HFFc6 (cell line): ENCODE data around the gene BRIP1. TPM values are rescaled to one million over a fixed set of nuclear protein-coding genes. Genes with fewer than 3 reads are reported as not detected.

Source experiments
- DNase-seq: peaks from one replicate; pipeline ENCODE4 v3.0.0-alpha.2; 2018
- H3K27ac Mint-ChIP-seq: 2 replicates; pipeline ENCODE4 v1.8.0; 2020; ENCODE audit warnings: mild to moderate bottlenecking, mixed read lengths
- H3K27me3 Mint-ChIP-seq: 2 replicates; pipeline ENCODE4 v1.8.0; 2021; ENCODE audit warnings: mild to moderate bottlenecking, moderate library complexity, mixed read lengths; ENCODE audit not compliant: insufficient read depth
- H3K36me3 Mint-ChIP-seq: 2 replicates; pipeline ENCODE4 v1.8.0; 2021; ENCODE audit warnings: low read depth, mixed read lengths
- H3K4me1 Mint-ChIP-seq: 2 replicates; pipeline ENCODE4 v1.8.0; 2020; ENCODE audit warnings: low read depth, mixed read lengths
- H3K4me3 Mint-ChIP-seq: 2 replicates; pipeline ENCODE4 v1.8.0; 2020; ENCODE audit warnings: mild to moderate bottlenecking, moderate library complexity, mixed read lengths
- H3K9me3 Mint-ChIP-seq: 2 replicates; pipeline ENCODE4 v1.8.0; 2020; ENCODE audit warnings: mild to moderate bottlenecking, mixed read lengths
- total RNA-seq, 6 experiments: library from RNA; stranded (reverse); fragmentation: NEBNext Ultra II Directional; extraction: Animal tissue kit (Norgen Biotek cat#: 25700); gene quantifications; 2 replicates in 1 of 6; 3 replicates in 5 of 6; pipeline ENCODE4 v1.2.3, GENCODE V29; 2021
- TF ChIP-seq, protein P1 (sequence below): fragments of 200-600 bp; sonication (generic); IDR thresholded peaks from 2 replicates; pipeline ENCODE4 v1.5.0; 2021; ENCODE audit warnings: antibody characterized with exemption, mild to moderate bottlenecking

Gene BRIP1
- total RNA-seq, 6 experiments from 2014 or later, result 4.6 to 9.7 (median 8.5) TPM

DNA sequence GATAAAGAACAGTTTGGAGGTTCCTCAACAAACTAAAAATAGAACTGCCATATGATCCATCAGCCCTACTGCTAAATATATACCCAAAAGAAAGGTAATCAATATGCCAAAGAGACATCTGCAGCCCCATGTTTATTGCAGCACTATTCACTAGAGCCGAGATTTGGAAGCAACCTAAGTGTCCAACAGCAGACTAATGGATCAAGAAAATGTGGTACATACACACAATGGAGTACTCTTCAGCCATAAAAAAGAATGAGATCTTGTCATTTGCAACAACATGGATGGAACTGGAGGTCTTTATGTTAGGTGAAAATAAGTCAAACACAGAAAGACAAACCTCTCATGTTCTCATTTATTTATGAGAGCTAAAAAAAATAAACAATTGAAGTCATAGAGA lies 223.5 kb downstream of the BRIP1 start:
- TF ChIP-seq, protein P1, sequence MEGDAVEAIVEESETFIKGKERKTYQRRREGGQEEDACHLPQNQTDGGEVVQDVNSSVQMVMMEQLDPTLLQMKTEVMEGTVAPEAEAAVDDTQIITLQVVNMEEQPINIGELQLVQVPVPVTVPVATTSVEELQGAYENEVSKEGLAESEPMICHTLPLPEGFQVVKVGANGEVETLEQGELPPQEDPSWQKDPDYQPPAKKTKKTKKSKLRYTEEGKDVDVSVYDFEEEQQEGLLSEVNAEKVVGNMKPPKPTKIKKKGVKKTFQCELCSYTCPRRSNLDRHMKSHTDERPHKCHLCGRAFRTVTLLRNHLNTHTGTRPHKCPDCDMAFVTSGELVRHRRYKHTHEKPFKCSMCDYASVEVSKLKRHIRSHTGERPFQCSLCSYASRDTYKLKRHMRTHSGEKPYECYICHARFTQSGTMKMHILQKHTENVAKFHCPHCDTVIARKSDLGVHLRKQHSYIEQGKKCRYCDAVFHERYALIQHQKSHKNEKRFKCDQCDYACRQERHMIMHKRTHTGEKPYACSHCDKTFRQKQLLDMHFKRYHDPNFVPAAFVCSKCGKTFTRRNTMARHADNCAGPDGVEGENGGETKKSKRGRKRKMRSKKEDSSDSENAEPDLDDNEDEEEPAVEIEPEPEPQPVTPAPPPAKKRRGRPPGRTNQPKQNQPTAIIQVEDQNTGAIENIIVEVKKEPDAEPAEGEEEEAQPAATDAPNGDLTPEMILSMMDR, result no peak
- H3K4me1 Mint-ChIP-seq, result peaks cover 8% of the 10 kb centered on the region
- peaks cover 11% of the 10 kb centered on the region; the same call in 1 of the 2 replicates for H3K36me3 Mint-ChIP-seq
- no peak overlapping the region for H3K4me3 Mint-ChIP-seq
- no peak overlapping the region for H3K27ac Mint-ChIP-seq
- H3K9me3 Mint-ChIP-seq, result peaks cover 3% of the 10 kb centered on the region; the same call in 1 of the 2 replicates
- no peak for DNase-seq
- H3K27me3 Mint-ChIP-seq, result peaks cover 2% of the 10 kb centered on the region; the same call in 1 of the 2 replicates

DNA sequence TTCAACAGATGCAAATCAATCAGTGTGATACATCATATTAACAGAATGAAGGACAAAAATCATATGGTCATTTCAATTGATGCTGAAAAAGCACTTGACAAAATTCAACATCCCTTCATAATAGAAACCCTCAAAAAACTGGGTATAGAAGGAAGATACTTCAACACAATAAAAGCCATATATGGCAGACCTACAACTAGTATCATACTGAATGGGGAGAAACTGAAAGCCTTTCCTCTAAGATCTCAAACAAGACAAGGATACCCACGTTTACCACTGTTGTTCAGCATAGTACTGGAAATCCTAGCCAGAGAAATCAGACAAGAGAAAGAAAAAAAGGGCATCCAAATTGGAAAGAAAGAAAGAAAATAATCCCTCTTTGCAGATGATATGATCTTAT lies 225.2 kb downstream of the BRIP1 start:
- H3K4me3 Mint-ChIP-seq, result no peak overlapping the region
- H3K27me3 Mint-ChIP-seq, result peaks cover 2% of the 10 kb centered on the region; the same call in 1 of the 2 replicates
- peaks cover 11% of the 10 kb centered on the region; the same call in 1 of the 2 replicates for H3K36me3 Mint-ChIP-seq
- H3K9me3 Mint-ChIP-seq, result peaks cover 3% of the 10 kb centered on the region; the same call in 1 of the 2 replicates
- DNase-seq, result no peak
- TF ChIP-seq, protein P1, result no peak
- H3K4me1 Mint-ChIP-seq, result peaks cover 6% of the 10 kb centered on the region; the same call in 1 of the 2 replicates
- no peak overlapping the region for H3K27ac Mint-ChIP-seq

DNA sequence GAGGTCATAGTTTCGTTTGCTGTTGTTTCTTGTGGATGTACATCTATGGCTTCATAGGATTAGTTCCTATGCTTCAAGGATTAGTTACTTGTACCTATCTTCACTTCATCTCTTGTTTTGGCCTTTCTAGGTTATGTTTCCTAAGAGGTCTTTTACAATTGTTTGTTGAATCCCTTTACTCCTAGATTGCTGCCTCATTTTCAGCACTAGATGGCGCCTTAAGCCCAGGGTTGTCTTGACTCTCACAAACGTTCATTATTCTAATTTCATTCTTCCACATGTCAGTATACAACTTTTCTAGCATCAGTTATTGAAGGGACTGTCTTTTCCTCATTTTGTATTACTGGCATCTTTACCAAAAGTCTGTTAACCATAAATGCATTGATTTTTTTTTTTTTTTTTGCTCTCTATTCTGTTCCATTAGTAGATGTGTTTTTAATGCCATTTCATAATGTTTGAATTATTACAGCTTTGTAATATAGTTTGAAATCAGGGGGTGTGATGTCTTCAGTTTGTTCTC lies 227.4 kb downstream of the BRIP1 start:
- TF ChIP-seq, protein P1, result peak; percentile 91
- H3K27ac Mint-ChIP-seq, result no peak overlapping the region
- peaks cover under 1% of the 10 kb centered on the region; the same call in 1 of the 2 replicates for H3K27me3 Mint-ChIP-seq
- no peak overlapping the region for H3K4me3 Mint-ChIP-seq
- peak; percentile 49 for DNase-seq
- peaks cover 6% of the 10 kb centered on the region; the same call in 1 of the 2 replicates for H3K4me1 Mint-ChIP-seq
- peaks cover 18% of the 10 kb centered on the region for H3K36me3 Mint-ChIP-seq
- peaks cover 3% of the 10 kb centered on the region; the same call in 1 of the 2 replicates for H3K9me3 Mint-ChIP-seq

DNA sequence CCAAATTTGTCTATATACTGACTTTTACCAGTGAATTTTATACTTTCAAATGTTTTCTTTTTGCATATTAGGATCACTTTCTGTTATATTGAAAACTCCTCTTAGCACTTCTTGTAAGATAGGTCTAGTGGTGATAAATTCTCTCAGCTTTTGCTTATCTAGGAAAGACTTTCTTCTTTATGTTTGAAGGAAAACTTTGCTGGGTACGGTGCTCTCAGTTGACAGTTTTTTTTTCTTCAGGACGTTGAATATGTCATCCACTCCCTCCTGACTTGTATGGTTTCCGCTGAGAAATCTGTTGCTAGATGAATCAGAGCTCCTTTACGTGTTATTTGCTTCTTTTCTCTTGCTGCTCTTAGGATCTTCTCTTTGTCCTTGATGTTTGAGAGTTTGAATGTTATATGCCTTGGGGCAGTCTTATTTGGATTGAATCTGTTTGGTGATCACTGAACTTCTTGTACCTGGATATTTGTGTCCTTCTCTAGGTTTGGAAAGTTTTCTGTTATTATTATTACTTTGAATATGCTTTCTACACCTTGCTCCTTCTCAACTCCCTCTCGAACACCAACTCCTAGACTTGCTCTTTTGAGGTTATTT lies 228.3 kb downstream of the BRIP1 start:
- peaks cover 18% of the 10 kb centered on the region for H3K36me3 Mint-ChIP-seq
- H3K27me3 Mint-ChIP-seq, result peaks cover 3% of the 10 kb centered on the region; the same call in 1 of the 2 replicates
- TF ChIP-seq, protein P1, result no peak
- H3K4me1 Mint-ChIP-seq, result peaks cover 6% of the 10 kb centered on the region; the same call in 1 of the 2 replicates
- H3K4me3 Mint-ChIP-seq, result no peak overlapping the region
- no peak for DNase-seq
- no peak overlapping the region for H3K27ac Mint-ChIP-seq
- peaks cover 3% of the 10 kb centered on the region; the same call in 1 of the 2 replicates for H3K9me3 Mint-ChIP-seq

DNA sequence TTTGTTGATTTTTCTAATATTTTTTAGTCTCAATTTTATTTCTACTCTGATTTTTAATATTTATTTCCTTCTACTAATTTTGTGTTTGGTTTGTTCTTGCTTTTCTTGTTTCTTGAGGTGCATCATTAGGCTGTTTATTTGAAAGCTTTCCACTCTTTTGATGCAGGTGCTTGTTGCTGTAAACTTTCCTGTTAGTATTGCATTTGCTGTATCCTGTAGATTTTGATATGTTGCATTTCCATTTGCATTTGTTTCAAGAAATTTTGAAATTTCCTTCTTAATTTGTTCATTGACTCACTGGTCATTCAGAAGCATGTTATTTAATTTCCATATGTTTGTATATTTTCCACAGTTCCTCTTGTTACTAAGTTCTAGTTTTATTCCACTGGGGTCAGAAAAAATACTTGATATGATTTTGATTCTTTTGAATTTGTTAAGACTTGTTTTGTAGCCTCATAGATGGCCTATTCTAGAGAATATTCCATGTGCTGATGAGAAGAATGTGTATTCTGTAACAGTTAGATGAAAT lies 229.3 kb downstream of the BRIP1 start:
- H3K27ac Mint-ChIP-seq, result no peak overlapping the region
- TF ChIP-seq, protein P1, result no peak
- H3K9me3 Mint-ChIP-seq, result peaks cover 3% of the 10 kb centered on the region; the same call in 1 of the 2 replicates
- DNase-seq, result no peak
- peaks cover 6% of the 10 kb centered on the region; the same call in 1 of the 2 replicates for H3K4me1 Mint-ChIP-seq
- H3K27me3 Mint-ChIP-seq, result peaks cover 3% of the 10 kb centered on the region; the same call in 1 of the 2 replicates
- no peak overlapping the region for H3K4me3 Mint-ChIP-seq
- peaks cover 18% of the 10 kb centered on the region for H3K36me3 Mint-ChIP-seq
